HG03039 (cell line): ENCODE results near the gene PFDN2.

Experiments used
- ATAC-seq: cut with Tn5 transposase; IDR thresholded peaks from one replicate; pipeline ENCODE4 v1.9.1; 2021; ENCODE audit warnings: mild to moderate bottlenecking, moderate library complexity; ENCODE audit not compliant: unreplicated experiment

PFDN2 gene, protein sequence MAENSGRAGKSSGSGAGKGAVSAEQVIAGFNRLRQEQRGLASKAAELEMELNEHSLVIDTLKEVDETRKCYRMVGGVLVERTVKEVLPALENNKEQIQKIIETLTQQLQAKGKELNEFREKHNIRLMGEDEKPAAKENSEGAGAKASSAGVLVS

DNA sequence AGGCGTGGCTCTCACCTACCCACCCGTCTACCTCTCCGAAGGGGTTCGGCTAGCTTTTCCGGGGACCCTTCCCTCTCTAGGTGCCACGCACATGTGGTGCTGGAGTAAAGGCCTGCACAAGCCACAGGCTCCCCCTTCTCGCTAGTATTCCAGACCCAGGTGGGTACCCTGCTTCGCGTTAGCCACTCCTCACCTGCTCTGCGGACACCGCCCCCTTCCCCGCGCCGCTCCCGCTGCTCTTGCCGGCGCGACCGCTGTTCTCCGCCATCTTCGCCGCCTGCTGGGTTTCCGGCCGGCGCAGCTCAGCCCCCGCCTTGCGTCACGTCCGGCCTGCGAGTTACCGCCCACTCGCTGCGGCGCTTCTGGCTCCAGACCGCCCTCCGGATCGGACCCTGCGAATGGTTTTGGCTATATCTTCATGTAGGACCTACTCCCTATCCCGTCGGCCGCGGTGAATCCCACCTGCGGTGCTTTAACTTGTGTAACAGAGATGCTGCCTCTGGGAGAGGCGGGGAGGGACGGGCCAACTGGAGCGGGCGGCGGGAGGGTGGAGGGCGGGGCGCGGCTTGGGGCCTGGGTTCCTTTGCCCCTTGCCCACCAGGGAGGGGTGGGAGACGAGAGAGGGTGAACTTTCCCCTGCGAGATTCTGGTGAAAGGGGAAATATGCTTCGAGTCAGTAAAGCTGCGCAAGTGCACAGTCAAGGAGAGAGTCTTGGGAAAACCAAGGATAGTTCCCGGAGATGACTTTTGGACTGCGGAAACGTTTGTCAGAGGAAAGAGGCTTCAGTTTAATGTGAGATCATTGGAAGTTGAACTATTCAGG, at the start of gene PFDN2, which contains the start of gene NIT1:
PFDN2 (minus strand) TSS at position 279 of the 823 bp plus-strand sequence; CDS start at position 268, 11 bp downstream.
NIT1 (plus strand) TSS at position 347 of the 823 bp plus-strand sequence; CDS start at position 419, 72 bp downstream.
- ATAC-seq: peak; percentile 75

DNA sequence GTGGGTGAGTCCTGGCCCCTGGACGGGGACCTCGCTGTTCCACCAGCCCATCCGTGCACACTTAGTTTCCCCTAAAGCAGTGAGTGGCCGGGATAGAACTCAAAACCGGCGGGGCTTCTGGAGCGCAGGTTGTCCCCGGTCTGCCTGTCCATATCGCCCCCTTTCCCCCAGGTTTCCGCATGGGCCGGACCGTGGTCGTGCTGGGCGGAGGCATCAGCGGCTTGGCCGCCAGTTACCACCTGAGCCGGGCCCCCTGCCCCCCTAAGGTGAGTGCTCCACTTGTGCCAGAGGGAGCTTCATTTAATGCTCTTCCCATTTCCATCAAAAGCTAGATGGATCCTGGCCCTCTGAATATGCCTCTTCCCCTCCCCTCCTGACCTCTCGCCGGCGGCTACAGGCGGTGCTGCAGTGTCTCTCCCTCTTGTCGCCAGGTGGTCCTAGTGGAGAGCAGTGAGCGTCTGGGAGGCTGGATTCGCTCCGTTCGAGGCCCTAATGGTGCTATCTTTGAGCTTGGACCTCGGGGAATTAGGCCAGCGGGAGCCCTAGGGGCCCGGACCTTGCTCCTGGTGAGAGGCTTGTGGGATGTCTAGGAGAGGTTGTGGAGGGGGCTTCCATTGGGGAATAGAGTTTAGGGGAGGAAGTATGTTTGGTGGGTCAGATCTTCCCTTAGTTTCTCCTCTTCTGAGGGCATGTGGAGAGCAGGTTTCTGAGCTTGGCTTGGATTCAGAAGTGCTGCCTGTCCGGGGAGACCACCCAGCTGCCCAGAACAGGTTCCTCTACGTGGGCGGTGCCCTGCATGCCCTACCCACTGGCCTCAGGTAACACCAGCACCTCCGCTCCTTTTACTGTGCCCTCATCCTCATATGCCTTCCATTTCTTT, 49.1 kb upstream of the PFDN2 start:
- no peak for ATAC-seq

DNA sequence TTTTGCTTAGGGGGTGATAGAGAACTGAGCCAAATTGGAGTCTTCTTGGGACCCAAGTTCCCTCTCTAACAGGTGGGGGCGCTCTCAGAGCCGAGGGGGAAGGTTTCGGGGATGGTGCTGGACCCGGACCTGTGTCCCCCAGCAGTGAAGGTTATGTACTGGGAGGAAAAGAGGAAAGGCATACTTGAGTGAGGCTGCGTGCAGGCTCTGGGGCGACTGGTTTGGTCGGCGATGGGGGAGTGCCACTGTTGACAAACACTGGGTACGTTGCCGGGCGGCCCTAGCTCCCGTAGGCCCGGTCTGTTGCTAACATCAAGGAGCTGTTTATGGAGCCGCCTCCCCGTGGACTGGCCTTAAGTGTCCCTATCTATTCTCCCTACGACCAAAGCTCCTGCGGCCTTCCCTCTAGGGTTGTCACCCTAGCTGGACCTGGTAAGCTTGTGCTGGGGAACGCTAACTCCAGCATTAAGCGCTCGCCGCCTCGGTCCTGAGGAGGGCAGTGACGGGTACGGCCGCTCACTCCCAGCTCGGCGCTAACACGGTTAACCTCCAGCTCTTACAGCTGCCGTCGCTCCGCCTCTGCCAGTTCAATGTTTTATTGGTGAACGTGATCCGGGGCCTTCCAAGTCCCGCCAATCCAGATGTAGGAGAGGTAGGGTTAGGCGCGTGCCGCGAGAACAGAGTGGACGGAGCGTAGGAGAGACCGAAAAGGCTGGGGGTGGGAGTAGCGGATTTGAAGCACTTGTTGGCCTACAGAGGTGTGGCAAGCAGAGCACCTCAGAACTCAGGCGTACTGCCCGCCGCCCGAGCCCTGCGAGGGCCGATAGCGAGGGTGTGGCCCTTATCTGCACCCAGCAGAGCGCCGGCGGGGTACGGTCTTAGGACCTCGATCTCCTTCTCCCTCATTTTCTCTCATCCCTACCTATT, 48.2 kb upstream of the PFDN2 start, which contains the start of gene PPOX:
PPOX (plus strand) TSS at position 685 of the 927 bp plus-strand sequence. CDS start 422 bp downstream, outside the sequence.
- ATAC-seq: peak; percentile 93

DNA sequence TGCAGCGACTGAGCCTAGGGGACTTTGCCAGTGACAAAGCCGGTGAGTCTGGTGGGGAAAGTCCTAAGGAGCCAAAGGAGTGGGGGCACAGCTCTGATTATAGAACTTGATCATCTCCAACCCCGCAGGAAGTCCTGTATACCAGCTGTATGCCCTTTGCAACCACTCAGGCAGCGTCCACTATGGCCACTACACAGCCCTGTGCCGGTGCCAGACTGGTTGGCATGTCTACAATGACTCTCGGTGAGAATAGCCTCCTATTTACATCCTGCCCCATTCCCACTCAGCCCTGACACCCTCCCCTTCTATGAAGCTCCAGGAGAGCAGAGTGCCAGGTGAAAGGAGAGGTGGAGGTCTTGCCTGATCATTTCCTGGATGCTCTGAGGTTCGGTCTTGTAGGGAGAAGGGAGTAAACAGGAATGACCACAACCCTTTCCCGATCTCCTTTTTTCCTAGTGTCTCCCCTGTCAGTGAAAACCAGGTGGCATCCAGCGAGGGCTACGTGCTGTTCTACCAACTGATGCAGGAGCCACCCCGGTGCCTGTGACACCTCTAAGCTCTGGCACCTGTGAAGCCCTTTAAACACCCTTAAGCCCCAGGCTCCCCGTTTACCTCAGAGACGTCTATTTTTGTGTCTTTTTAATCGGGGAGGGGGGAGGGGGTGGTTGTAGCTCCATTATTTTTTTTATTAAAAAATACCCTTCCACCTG, 47.2 kb upstream of the PFDN2 start:
- no peak for ATAC-seq

DNA sequence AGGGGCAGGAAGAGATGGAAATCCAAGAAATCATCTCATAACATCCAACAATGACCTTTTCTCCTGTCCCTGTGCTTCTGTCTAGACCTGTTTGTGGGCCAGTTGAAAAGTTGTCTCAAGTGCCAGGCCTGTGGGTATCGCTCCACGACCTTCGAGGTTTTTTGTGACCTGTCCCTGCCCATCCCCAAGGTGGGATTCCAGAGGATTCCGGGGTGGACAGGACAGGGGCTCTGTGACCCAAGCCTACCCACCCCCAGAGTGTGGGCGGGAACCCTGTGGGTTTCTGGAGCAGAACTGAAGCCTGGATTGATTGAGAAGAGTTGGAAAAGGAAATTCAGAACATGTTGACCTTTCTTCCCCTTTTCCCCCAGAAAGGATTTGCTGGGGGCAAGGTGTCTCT, 46.0 kb upstream of the PFDN2 start:
- ATAC-seq: no peak

DNA sequence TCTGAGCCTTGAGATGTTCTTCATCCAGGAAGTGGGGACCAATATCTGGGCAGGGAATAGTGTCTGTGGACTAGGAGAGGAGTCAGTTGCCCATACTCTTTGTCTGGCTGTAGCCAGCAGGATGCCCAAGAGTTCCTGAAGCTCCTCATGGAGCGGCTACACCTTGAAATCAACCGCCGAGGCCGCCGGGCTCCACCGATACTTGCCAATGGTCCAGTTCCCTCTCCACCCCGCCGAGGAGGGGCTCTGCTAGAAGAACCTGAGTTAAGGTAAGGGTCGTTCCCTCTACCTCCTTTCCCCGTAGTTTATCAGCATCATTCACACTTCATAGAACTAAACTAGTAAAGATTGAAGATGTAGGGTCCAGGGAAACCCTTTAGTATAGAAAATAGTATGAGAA, 45.0 kb upstream of the PFDN2 start:
- ATAC-seq: no peak

DNA sequence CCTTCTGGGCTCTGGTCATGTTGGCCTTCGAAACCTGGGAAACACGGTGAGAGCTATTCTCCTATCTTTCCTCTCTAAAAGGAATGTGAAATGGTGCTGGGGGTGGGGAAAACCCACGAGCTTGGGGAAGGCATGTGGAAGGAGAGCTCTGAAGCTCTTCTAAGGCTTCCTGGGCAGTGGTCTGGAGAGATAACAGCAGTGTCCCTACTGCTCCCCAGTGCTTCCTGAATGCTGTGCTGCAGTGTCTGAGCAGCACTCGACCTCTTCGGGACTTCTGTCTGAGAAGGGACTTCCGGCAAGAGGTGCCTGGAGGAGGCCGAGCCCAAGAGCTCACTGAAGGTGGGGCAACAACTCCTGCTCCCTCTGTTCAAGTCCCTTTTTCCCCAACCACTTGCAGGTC, 44.2 kb upstream of the PFDN2 start:
- ATAC-seq: no peak

DNA sequence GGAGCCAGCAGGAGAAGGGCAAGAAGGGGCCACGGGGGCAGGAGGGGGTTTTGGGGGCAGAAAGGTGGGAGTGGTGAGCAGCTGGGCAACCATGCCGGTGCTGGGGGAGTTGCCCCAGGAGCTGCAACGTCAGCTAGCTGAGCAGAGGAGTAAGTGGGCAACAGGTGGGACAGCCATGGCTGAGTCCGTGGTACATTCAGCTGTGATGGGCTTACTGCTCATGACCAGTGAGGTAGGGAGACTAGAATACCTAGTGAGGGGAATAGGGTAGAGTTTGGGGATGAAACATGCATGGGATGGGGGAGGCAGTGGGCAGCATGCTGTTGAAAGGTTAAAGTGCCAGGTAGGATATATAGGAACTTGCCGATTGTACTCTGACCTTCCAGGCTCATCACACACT, 43.8 kb upstream of the PFDN2 start:
- no peak for ATAC-seq

DNA sequence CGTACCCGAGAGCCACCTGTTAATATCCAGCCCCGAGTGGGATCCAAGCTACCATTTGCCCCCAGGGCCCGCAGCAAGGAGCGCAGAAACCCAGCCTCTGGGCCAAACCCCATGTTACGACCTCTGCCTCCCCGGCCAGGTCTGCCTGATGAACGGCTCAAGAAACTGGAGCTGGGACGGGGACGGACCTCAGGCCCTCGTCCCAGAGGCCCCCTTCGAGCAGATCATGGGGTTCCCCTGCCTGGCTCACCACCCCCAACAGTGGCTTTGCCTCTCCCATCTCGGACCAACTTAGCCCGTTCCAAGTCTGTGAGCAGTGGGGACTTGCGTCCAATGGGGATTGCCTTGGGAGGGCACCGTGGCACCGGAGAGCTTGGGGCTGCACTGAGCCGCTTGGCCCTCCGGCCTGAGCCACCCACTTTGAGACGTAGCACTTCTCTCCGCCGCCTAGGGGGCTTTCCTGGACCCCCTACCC, 42.9 kb upstream of the PFDN2 start:
- no peak for ATAC-seq

DNA sequence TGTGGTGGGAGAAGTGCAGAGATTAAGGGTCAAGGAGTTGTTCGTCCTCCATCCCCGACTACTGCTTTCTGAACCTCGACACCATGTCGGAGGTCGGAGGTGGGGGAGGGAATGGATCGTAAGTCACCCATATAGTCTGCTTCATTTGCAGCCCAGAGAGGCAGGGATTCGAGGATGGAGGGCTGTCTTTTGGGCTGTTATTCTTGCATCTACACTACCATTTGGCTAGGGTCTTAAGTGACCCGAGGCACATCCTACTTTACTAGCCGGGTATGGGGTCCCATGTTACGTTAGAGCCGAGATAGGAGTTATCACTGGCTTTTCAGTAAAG, 42.0 kb upstream of the PFDN2 start:
- ATAC-seq: peak; percentile 12

DNA sequence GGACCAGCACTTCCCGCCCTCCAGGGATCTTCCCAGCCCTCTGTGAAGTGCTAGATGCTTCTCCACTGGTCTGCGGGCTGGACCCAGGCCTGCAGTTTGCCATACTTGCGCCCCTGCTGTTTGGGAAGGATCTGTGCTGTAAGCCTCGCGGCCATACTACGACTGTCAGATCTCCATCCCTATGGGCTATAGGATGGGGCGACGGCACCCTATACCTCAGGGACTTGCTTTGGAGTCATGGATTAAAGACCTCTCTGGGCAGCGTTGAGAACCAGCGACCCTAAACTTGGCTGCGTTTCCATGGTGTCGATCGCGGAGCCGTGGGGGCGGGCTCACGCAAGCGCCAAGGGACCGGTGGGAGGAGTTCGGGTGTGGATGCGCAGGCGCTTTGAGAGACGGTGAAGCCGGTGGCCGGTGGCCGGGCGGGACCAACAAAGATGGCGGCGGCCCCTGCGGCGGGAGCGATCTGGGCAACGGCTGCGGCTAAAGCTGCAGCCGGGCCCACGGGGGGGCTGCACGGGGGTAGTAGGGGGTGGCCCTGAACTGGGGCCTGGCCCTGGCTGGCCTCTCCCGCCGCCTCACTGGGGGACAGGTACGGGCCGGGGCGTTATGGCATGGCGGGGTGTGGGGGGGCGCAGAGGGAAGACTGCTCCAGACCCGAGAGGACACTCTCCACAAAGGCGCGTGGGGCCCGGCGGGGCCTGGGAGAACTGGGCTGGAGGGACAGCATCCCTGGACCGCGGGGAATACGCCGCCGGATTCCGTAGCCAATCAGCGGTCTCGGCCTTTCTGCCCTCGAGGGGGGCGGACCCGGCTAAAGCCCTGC, 41.5 kb upstream of the PFDN2 start, which contains the start of gene USP21:
USP21 (plus strand) TSS at position 414 of the 826 bp plus-strand sequence. CDS start 1,141 bp downstream, outside the sequence.
- peak; percentile 78 for ATAC-seq

DNA sequence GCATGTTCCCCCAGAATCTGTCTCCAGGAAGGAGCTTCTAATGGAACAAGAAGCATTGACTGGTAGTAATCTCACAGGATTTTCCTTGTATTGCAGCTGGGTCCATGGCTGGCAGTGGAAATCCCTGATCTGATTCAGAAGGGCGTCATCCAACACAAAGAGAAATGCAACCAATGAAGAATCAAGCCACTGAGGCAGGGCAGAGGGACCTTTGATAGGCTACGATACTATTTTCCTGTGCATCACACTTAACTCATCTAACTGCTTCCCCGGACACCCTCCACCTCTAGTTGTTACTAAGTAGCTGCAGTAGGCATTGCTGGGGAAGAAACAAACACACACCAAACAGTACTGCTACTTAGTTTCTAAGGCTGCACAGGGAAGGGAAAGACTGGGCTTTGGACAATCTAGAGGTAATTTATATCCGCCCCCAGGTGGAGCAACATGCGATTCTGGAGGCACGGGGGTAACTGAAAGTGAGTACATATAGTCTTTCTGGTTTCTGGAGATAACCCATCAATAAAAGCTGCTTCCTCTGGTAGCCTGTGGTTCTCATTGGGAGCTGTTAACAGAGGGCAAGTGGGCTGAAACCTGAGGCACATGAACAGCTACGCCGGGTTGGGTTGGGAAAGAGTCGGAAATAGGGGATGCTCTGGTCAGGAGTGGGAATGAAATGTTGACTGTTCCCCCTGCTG, 40.6 kb upstream of the PFDN2 start:
- no peak for ATAC-seq

DNA sequence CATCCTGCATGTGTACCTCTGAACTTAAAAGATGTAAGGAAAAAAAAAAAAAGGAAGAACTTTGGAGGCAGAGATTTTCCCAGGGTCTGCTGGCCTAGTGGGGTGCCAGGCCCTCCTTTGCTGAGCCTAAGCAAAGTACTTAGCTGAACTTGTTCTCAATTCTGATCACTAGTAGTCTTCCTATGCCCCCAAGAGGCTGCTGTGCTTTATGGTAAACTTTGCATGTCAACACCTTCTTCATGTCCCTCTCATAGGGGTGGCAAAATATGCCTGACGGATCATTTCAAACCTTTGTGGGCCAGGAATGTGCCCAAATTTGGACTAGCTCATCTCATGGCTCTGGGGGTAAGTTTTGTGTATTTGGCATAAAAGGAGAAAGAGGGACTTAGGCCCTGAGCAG, 40.0 kb upstream of the PFDN2 start:
- no peak for ATAC-seq

DNA sequence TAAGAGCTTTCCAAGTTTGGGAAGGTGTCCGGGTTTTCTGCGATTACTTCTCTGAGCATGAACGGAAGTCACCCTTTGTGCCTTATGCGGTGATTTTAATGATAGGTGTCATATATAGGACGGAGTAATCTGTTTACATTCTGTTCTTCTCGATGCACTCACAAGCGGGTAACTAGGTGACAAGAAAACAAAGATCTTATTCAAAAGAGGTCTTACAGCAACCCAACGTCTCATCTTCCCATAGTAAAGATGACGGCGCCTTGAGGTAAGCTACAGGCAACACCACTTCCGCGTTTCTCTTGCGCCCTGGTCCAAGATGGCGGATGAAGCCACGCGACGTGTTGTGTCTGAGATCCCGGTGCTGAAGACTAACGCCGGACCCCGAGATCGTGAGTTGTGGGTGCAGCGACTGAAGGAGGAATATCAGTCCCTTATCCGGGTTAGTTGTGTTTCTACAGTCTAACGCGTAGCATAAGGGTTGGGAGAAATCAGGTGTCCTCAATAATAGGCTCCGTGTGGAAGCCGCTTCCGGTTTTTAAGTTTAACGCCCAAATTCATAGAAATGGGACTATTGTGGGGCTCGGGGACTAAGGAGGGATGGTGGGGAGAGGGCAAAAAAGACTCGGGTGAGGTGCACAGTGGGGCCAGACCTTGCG, 36.0 kb upstream of the PFDN2 start, which contains the start of gene UFC1:
UFC1 (plus strand) TSS at position 297 of the 656 bp plus-strand sequence; CDS start at position 317, 20 bp downstream.
- ATAC-seq: peak; percentile 69

DNA sequence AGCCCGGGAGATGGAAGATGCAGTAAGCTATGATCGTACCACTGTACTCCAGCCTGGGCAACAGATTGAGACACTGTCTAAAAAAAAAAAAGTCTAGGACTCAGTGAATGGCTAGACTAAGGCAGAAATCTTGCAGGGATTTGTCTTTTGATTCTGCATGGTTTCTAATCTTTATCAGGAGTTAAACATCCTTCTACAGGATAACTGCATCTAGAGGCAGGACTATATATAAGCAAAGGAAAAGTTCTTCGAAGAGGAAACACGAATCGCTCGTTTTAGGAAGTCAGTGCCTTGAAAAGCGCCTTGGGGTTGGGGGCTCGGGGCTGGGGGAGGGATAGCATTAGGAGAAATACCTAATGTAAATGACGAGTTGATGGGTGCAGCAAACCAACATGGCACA, 35.3 kb upstream of the PFDN2 start:
- no peak for ATAC-seq

DNA sequence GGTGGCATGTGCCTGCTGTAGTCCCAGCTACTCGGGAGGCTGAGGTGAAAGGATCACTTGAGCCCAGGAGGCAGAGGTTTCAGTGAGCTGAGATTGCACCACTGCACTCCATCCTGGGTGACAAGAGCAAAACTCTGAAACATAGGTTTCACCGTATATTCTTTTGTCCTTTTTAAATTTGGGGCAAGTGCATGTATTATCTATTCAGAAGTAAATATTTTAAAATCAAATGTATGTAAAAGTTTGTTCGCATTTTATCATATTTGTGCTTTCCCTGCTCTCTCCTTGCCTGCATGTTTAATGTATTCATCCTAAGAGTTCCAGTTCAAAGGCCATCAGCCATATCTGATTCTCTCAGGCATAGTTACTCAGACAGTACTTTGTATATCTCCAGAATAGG, 28.0 kb upstream of the PFDN2 start:
- ATAC-seq: no peak

DNA sequence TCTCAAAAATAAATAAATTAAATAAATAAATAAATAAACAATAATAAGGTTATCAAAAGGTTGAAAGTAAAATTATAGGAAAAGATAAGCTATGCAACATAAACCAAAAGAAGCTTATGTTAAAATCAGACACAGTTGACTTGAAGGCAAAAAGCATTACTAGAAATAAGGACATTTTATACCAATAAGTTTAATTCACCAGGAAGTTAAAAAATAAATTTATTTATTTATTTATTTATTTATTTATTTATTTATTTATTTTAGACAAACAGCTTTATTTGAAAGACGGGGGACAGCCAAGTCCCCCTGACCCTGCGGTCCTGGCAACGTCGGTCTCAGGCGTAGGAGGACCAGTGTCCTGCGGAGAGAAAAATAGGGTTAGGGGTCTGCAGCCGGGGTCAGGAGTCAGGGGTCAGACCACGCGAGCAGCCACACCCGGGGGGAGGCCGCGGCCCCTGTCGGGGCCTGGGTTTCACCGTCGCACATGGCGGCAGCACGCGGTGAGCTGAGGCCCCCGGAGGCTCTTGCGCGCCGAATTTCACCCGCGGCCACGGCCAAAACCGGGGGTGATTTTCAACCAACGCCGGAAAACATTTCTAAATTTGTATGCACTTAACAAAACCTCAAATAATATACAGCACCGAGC, 23.0 kb upstream of the PFDN2 start:
- ATAC-seq: no peak
